GM23248 (cell line): ENCODE results near the gene HIPK2. TPM values are rescaled to one million over a fixed set of nuclear protein-coding genes. Genes with fewer than 3 reads are reported as not detected.

ENCODE experiments used
- DNase-seq: peaks from one replicate; pipeline ENCODE4 v3.0.0-alpha.2; 2015
- H2AFZ ChIP-seq: fragments of 200-600 bp; sonication (generic); 2 replicates; pipeline ENCODE4 v1.6.1; 2016; ENCODE audit warnings: antibody characterized with exemption
- H3F3A ChIP-seq: fragments of 200-600 bp; sonication (generic); 2 replicates; pipeline ENCODE4 v1.6.1; 2016; ENCODE audit warnings: mild to moderate bottlenecking, antibody characterized with exemption, mixed run types; ENCODE audit not compliant: insufficient read depth
- H3K27ac ChIP-seq: fragments of 200-600 bp; sonication (generic); 2 replicates; pipeline ENCODE4 v1.5.1; 2016; ENCODE audit warnings: mild to moderate bottlenecking
- H3K27me3 ChIP-seq: fragments of 200-600 bp; sonication (generic); replicated peaks from 2 replicates; pipeline ENCODE4 v1.6.1; 2016; ENCODE audit warnings: mild to moderate bottlenecking; ENCODE audit not compliant: insufficient read depth
- H3K36me3 ChIP-seq: fragments of 200-600 bp; sonication (generic); 2 replicates; pipeline ENCODE4 v1.6.1; 2016; ENCODE audit warnings: low read depth, mild to moderate bottlenecking
- H3K4me1 ChIP-seq: fragments of 200-600 bp; sonication (generic); 2 replicates; pipeline ENCODE4 v1.6.1; 2016; ENCODE audit warnings: mild to moderate bottlenecking; ENCODE audit not compliant: insufficient read depth
- H3K4me2 ChIP-seq: fragments of 200-600 bp; sonication (generic); one replicate; pipeline ENCODE4 v1.6.1; 2016; ENCODE audit warnings: mild to moderate bottlenecking; ENCODE audit not compliant: unreplicated experiment
- H3K4me3 ChIP-seq: fragments of 200-600 bp; sonication (generic); 2 replicates; pipeline ENCODE4 v1.5.1; 2016; ENCODE audit warnings: mild to moderate bottlenecking
- H3K79me2 ChIP-seq: fragments of 200-600 bp; sonication (generic); 2 replicates; pipeline ENCODE4 v1.6.1; 2016; ENCODE audit warnings: mild to moderate bottlenecking; ENCODE audit not compliant: insufficient read depth
- H3K9ac ChIP-seq: fragments of 200-600 bp; sonication (generic); 2 replicates; pipeline ENCODE4 v1.6.1; 2016; ENCODE audit warnings: mild to moderate bottlenecking
- H3K9me2 ChIP-seq: fragments of 200-600 bp; sonication (generic); 2 replicates; pipeline ENCODE4 v1.6.1; 2016; ENCODE audit warnings: mixed run types, mild to moderate bottlenecking, moderate library complexity; ENCODE audit not compliant: insufficient read depth
- H3K9me3 ChIP-seq: fragments of 200-600 bp; sonication (generic); one replicate; pipeline ENCODE4 v1.6.1; 2017; ENCODE audit warnings: low read depth
- H4K20me1 ChIP-seq: fragments of 200-600 bp; sonication (generic); 2 replicates; pipeline ENCODE4 v1.6.0; 2016; ENCODE audit not compliant: insufficient read depth
- EZH2 ChIP-seq: fragments of 200-600 bp; sonication (generic); IDR thresholded peaks from 2 replicates; pipeline ENCODE4 v1.6.1; 2018; ENCODE audit warnings: antibody characterized with exemption, mild to moderate bottlenecking; ENCODE audit not compliant: insufficient read depth, poor library complexity, severe bottlenecking
- EZH2phosphoT487 ChIP-seq: fragments of 200-600 bp; sonication (generic); IDR thresholded peaks from 2 replicates; pipeline ENCODE4 v1.6.1; 2018; ENCODE audit warnings: antibody characterized with exemption, moderate library complexity, mild to moderate bottlenecking, low read depth; ENCODE audit not compliant: insufficient read depth
- WGBS, 2 experiments: methylation state at CpG; one replicate each; pipeline ENCODE4 v1.1.6; 2015 to 2017; ENCODE audit warnings: low lambda C conversion rate in 2 of 2, low coverage in 1 of 2; ENCODE audit errors: missing lambda C conversion rate in 2 of 2; 5-methylcytosine and 5-hydroxymethylcytosine counted together
- in situ Hi-C: fragments of 300-500 bp; cut with MboI; formaldehyde crosslinking; loops from 2 replicates; pipeline ENCODE4 v1.15.0; 2020
- polyA plus RNA-seq: library from polyadenylated mRNA; unstranded; fragments of >200 nt; fragmentation: Nextera tagmentation; extraction: Ambion mirVana; gene quantifications from 2 replicates; pipeline ENCODE4 v1.2.1, GENCODE V29; 2016
- total RNA-seq: library from RNA; depleted of rRNA; stranded (reverse); fragments of >200 nt; shearing (Covaris generic); gene quantifications from 2 replicates; pipeline ENCODE4 v1.2.3, GENCODE V29; 2014

Gene HIPK2
- total and polyA plus RNA-seq, 2 experiments from 2014 or later, result 4.7 to 7.9 TPM

GRCh38 chr7:139543801-139544603 is 233.8 kb downstream of the HIPK2 start:
- Histone ChIP-seq H3K4me1 (no peaks in the 10 kb centered on the region), H3K27me3 (peaks cover 18% of the 10 kb centered on the region), H3K9me3 (no peaks in the 10 kb centered on the region), H3F3A (no peaks in the 10 kb centered on the region), H2AFZ (no peak overlapping the region), H3K4me3 (no peak overlapping the region), H3K4me2 (no peak overlapping the region), H3K9ac (no peak overlapping the region), H3K9me2 (no peaks in the 10 kb centered on the region), H3K79me2 (no peaks in the 10 kb centered on the region), H3K27ac (no peak overlapping the region), H4K20me1 (no peaks in the 10 kb centered on the region), H3K36me3 (no peaks in the 10 kb centered on the region)
- TF ChIP-seq EZH2phosphoT487 (no peak), EZH2 (no peak)
- no peak for DNase-seq
- WGBS, 2 experiments, result 77 to 83% methylated on average over 9 to 18 of the region's 18 CpGs
- in situ Hi-C loops, result no loop called here

- Histone ChIP-seq H3K9ac (no peak overlapping the region), H3K36me3 (no peaks in the 10 kb centered on the region), H3K79me2 (no peaks in the 10 kb centered on the region), H3K27ac (no peak overlapping the region), H3K4me3 (no peak overlapping the region), H2AFZ (no peak overlapping the region), H3K4me2 (no peak overlapping the region), H3K9me2 (no peaks in the 10 kb centered on the region), H3F3A (no peaks in the 10 kb centered on the region), H3K4me1 (no peaks in the 10 kb centered on the region), H4K20me1 (no peaks in the 10 kb centered on the region), H3K9me3 (no peaks in the 10 kb centered on the region), H3K27me3 (peaks cover 21% of the 10 kb centered on the region)
- 87 to 91% methylated on average over 28 of the region's 28 CpGs for WGBS, 2 experiments
- in situ Hi-C loops, result no loop called here
- DNase-seq, result no peak
- no peak for TF ChIP-seq EZH2
- no peak for TF ChIP-seq EZH2phosphoT487
Observed at GRCh38 chr7:139542308-139543151, 235.3 kb downstream of the HIPK2 start.

GRCh38 chr7:139541600-139542307 is 236.0 kb downstream of the HIPK2 start:
- no peak for DNase-seq
- no peaks in the 10 kb centered on the region for H4K20me1 ChIP-seq
- peaks cover 21% of the 10 kb centered on the region for H3K27me3 ChIP-seq
- H3F3A ChIP-seq, result no peaks in the 10 kb centered on the region
- H3K36me3 ChIP-seq, result no peaks in the 10 kb centered on the region
- H3K9ac ChIP-seq, result no peak overlapping the region
- in situ Hi-C loops, result no loop called here
- H3K4me1 ChIP-seq, result no peaks in the 10 kb centered on the region
- TF ChIP-seq EZH2, result no peak
- TF ChIP-seq EZH2phosphoT487, result no peak
- no peak overlapping the region for H3K27ac ChIP-seq
- WGBS, 2 experiments, result 71 to 74% methylated on average over 21 of the region's 21 CpGs
- H3K4me3 ChIP-seq, result no peak overlapping the region
- no peak overlapping the region for H2AFZ ChIP-seq
- no peaks in the 10 kb centered on the region for H3K79me2 ChIP-seq
- no peaks in the 10 kb centered on the region for H3K9me3 ChIP-seq
- no peaks in the 10 kb centered on the region for H3K9me2 ChIP-seq
- H3K4me2 ChIP-seq, result no peak overlapping the region

GRCh38 chr7:139540203-139540602 is 237.6 kb downstream of the HIPK2 start:
- no peaks in the 10 kb centered on the region for H3K9me3 ChIP-seq
- no peaks in the 10 kb centered on the region for H3K9me2 ChIP-seq
- no peaks in the 10 kb centered on the region for H4K20me1 ChIP-seq
- H3K27me3 ChIP-seq, result peaks cover 21% of the 10 kb centered on the region
- H3K4me2 ChIP-seq, result no peak overlapping the region
- H3K4me3 ChIP-seq, result no peak overlapping the region
- WGBS, 2 experiments, result 15 to 19% methylated on average over 6 to 12 of the region's 12 CpGs
- H3K79me2 ChIP-seq, result no peaks in the 10 kb centered on the region
- in situ Hi-C loops, result no loop called here
- H3K36me3 ChIP-seq, result no peaks in the 10 kb centered on the region
- H3K9ac ChIP-seq, result no peak overlapping the region
- H3K4me1 ChIP-seq, result no peaks in the 10 kb centered on the region
- no peaks in the 10 kb centered on the region for H3F3A ChIP-seq
- no peak overlapping the region for H2AFZ ChIP-seq
- no peak for DNase-seq
- no peak overlapping the region for H3K27ac ChIP-seq
- TF ChIP-seq EZH2phosphoT487 (no peak), EZH2 (no peak)
